Measurements from ENCODE around the gene PRDM15. TPM values are rescaled to one million over a fixed set of nuclear protein-coding genes. Genes with fewer than 3 reads are reported as not detected.

Gene PRDM15
- total RNA-seq, 6 experiments from 2014 or later, result 3.4 to 4.9 (median 4.0) TPM

GRCh38 chr21:41839387-41840000 lies 39.6 kb downstream of the PRDM15 start:
- no peak for DNase-seq
- Mint-ChIP-seq H3K27ac (no peak overlapping the region), H3K4me3 (no peak overlapping the region), H3K36me3 (ENCODE audit: low read depth) (peaks cover 20% of the 10 kb centered on the region), H3K9me3 (peaks cover 8% of the 10 kb centered on the region), H3K4me1 (ENCODE audit: low read depth) (0 out of 2 replicates have a peak, but pooled peaks cover 4% of the 10 kb centered on the region), H3K27me3 (ENCODE audit: insufficient read depth) (no peaks in the 10 kb centered on the region; the same call in 1 of the 2 replicates)
- no peak for TF ChIP-seq CTCF (IDR thresholded peaks at IDR 0.05)

- H3K4me3 Mint-ChIP-seq, result no peak overlapping the region
- no peak for DNase-seq
- TF ChIP-seq CTCF (IDR thresholded peaks at IDR 0.05), result no peak
- H3K27ac Mint-ChIP-seq, result no peak overlapping the region
- no peaks in the 10 kb centered on the region; the same call in 1 of the 2 replicates for H3K27me3 Mint-ChIP-seq (ENCODE audit: insufficient read depth)
- no peaks in the 10 kb centered on the region for H3K4me1 Mint-ChIP-seq (ENCODE audit: low read depth)
- peaks cover 16% of the 10 kb centered on the region for H3K36me3 Mint-ChIP-seq (ENCODE audit: low read depth)
- H3K9me3 Mint-ChIP-seq, result peaks cover 8% of the 10 kb centered on the region
Observed at GRCh38 chr21:41837756-41838297, 41.3 kb downstream of the PRDM15 start.

GRCh38 chr21:41836166-41837015 lies 42.8 kb downstream of the PRDM15 start:
- H3K27ac Mint-ChIP-seq, result no peak overlapping the region
- no peaks in the 10 kb centered on the region for H3K4me1 Mint-ChIP-seq (ENCODE audit: low read depth)
- no peak for TF ChIP-seq CTCF (IDR thresholded peaks at IDR 0.05)
- H3K36me3 Mint-ChIP-seq (ENCODE audit: low read depth), result peaks cover 16% of the 10 kb centered on the region
- H3K4me3 Mint-ChIP-seq, result no peak overlapping the region
- no peaks in the 10 kb centered on the region; the same call in 1 of the 2 replicates for H3K27me3 Mint-ChIP-seq (ENCODE audit: insufficient read depth)
- peaks cover 8% of the 10 kb centered on the region for H3K9me3 Mint-ChIP-seq
- DNase-seq, result no peak

GRCh38 chr21:41835711-41836154 lies 43.4 kb downstream of the PRDM15 start:
- no peak overlapping the region for H3K4me3 Mint-ChIP-seq
- no peaks in the 10 kb centered on the region for H3K4me1 Mint-ChIP-seq (ENCODE audit: low read depth)

More at GRCh38 chr21:41835711-41836154, 43.4 kb downstream of the PRDM15 start:
- DNase-seq, result no peak
- Mint-ChIP-seq H3K27me3 (ENCODE audit: insufficient read depth) (no peaks in the 10 kb centered on the region; the same call in 1 of the 2 replicates), H3K9me3 (peaks cover 2% of the 10 kb centered on the region), H3K36me3 (ENCODE audit: low read depth) (peaks cover 9% of the 10 kb centered on the region), H3K27ac (no peak overlapping the region)
- TF ChIP-seq CTCF (IDR thresholded peaks at IDR 0.05), result no peak

Data from HFFc6 (cell line).